Cardiac muscle cell (in vitro differentiated cells and primary cell): Measurements from ENCODE around the gene PAQR8. TPM values are rescaled to one million over a fixed set of nuclear protein-coding genes. Genes with fewer than 3 reads are reported as not detected.
A peak's percentile ranks its signal among the peaks of the same experiment; 100 is the strongest.

Source experiments
- DNase-seq, 2 donors: peaks; one replicate each; pipeline versions ENCODE4 v3.0.0 to v3.0.0-alpha.2; 2010 to 2017; ENCODE audit warnings: low read depth in 1 of 2, low spot score in 1 of 2
- H3K27ac ChIP-seq: fragments of 200-600 bp; sonication (generic); 2 replicates; pipeline ENCODE4 v1.5.1; 2016
- H3K27me3 ChIP-seq: fragments of 200-600 bp; sonication (generic); 2 replicates; pipeline ENCODE4 v1.6.0; 2016; ENCODE audit warnings: control low read depth
- H3K36me3 ChIP-seq: fragments of 200-600 bp; sonication (generic); 2 replicates; pipeline ENCODE4 v1.5.1; 2016; ENCODE audit warnings: control low read depth
- H3K4me1 ChIP-seq: fragments of 200-600 bp; sonication (generic); 2 replicates; pipeline ENCODE4 v1.8.1; 2017; ENCODE audit warnings: low read depth, mild to moderate bottlenecking, mixed run types
- H3K4me3 ChIP-seq: fragments of 200-600 bp; sonication (generic); 2 replicates; pipeline ENCODE4 v1.5.1; 2016; ENCODE audit warnings: mild to moderate bottlenecking
- H3K9me3 ChIP-seq: fragments of 200-600 bp; sonication (generic); 2 replicates; pipeline ENCODE4 v1.5.1; 2017; ENCODE audit warnings: low read depth, mild to moderate bottlenecking, control low read depth
- polyA plus RNA-seq: library from polyadenylated mRNA; unstranded; fragments of >200 nt; fragmentation: Nextera tagmentation; extraction: Ambion mirVana; gene quantifications from 2 replicates; pipeline ENCODE4 v1.2.1, GENCODE V29; 2016
- total RNA-seq: library from RNA; depleted of rRNA; stranded (reverse); fragments of >200 nt; gene quantifications from 2 replicates; pipeline ENCODE4 v1.2.3, GENCODE V29; 2016
- TF ChIP-seq, protein P1 (sequence below): IDR thresholded peaks from 2 replicates; pipeline ENCODE4 v1.5.1; 2012; ENCODE audit warnings: low read depth, mild to moderate bottlenecking, low read length

Gene PAQR8
- total and polyA plus RNA-seq, 2 experiments from 2014 or later, result 15.5 to 16.8 TPM

DNA sequence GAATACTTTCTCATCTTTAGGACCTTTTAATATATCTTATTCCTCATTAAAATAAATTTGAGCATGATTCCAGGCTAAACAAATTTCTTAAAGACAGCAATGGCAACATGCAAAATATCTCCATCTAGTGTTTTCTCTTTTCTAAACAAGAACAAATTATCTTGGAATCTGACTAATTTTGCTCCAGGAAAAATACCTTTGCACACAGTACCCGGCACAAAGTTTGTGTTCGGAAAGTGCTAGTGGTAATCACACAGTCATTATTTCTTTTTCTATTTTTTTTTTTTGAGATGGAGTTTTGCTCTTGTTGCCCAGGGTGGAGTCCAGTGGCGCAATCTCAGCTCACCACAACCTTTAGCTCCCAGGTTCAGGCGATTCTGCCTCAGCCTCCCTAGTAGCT is 50.0 kb downstream of the PAQR8 start:
- no peak overlapping the region for H3K27ac ChIP-seq
- no peak for DNase-seq
- H3K27me3 ChIP-seq, result no peaks in the 10 kb centered on the region

DNA sequence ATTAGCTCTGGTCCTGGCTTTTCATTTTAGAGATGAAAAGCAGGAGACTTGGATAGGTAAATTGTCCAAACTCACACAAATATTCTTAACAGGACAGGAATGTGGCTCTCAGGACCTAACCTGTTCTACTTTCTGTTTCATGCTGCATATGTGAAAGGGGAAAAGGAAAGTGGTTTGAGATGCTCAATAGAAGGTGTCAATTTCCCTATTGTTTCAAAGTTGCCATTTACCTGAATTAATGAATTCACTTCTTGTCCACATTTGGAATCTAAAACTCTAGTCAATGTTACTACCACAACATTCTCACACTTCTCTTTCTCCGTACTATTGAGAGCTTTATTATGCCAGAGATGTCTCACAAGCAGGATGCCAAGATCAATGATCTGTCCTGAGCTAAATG is 53.4 kb downstream of the PAQR8 start:
- H3K27me3 ChIP-seq, result no peaks in the 10 kb centered on the region
- no peak for DNase-seq
- no peaks in the 10 kb centered on the region for H3K36me3 ChIP-seq
- no peak overlapping the region for H3K27ac ChIP-seq
- no peak overlapping the region for H3K4me3 ChIP-seq
- H3K4me1 ChIP-seq, result peaks cover 18% of the 10 kb centered on the region
- TF ChIP-seq, protein P1, sequence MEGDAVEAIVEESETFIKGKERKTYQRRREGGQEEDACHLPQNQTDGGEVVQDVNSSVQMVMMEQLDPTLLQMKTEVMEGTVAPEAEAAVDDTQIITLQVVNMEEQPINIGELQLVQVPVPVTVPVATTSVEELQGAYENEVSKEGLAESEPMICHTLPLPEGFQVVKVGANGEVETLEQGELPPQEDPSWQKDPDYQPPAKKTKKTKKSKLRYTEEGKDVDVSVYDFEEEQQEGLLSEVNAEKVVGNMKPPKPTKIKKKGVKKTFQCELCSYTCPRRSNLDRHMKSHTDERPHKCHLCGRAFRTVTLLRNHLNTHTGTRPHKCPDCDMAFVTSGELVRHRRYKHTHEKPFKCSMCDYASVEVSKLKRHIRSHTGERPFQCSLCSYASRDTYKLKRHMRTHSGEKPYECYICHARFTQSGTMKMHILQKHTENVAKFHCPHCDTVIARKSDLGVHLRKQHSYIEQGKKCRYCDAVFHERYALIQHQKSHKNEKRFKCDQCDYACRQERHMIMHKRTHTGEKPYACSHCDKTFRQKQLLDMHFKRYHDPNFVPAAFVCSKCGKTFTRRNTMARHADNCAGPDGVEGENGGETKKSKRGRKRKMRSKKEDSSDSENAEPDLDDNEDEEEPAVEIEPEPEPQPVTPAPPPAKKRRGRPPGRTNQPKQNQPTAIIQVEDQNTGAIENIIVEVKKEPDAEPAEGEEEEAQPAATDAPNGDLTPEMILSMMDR, result no peak
- H3K9me3 ChIP-seq, result no peaks in the 10 kb centered on the region

More for the DNA sequence above, 50.0 kb downstream of the PAQR8 start:
- H3K36me3 ChIP-seq, result no peaks in the 10 kb centered on the region
- peaks cover 3% of the 10 kb centered on the region for H3K4me1 ChIP-seq
- no peak overlapping the region for H3K4me3 ChIP-seq
- TF ChIP-seq, protein P1, result no peak
- H3K9me3 ChIP-seq, result no peaks in the 10 kb centered on the region

DNA sequence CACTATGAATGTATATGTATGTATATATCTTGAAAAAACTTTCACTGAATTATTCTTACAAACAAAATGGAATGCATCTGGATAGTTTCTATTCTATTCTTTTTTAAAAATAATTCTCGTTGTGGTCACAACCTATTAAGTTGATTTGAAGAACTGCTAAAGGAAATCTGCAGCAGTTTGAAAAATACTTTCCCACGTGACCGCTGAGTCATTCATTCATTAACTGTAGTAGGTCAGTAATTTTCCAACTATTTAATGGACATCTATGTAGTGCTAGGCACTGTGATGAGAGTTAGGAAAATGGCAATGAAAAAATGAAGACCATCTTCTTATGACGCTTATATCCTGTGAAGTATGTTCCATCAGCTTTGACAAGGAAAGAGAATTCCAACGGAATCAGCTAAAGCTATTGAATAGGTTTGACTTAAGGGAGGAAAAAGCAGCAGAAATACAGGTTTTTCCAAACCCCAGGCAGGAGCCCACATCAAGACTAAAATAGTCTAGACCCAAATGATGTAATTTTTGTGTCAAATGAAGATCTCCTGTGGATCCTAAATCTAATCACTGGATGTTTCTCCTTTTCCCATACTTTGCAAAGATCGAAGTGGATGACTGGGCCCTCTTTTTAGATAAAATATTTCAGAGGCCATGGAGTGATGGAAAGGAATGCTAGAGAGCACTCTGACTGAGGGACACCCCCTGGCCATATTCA is 54.1 kb downstream of the PAQR8 start:
- H3K4me3 ChIP-seq, result no peak overlapping the region

DNA sequence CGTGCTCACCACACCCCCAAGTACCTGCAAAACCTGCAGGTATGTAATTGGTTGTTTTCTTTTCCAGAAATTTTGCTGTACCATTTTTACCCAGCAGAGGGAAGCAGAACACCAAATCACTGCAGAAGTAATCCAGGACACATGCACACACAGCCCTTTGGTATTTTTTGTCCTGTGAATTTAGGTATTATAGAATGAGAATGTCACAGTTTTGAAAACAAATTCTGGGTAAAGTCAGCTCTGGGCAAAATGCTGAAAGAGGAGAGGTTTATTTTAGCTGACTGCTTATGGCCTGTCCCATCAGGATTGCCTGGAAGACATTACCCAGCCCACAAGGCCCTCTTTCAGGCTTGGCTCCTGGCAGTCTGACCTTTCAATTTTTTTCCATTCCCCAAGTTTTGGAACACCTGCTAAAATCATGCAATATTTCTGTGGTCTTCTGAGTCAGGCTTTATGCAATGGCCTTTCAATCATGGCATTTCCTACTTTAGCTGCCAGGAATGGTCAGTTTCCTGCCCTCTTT is 54.7 kb downstream of the PAQR8 start:
- H3K36me3 ChIP-seq, result no peaks in the 10 kb centered on the region
- H3K9me3 ChIP-seq, result no peaks in the 10 kb centered on the region
- H3K4me1 ChIP-seq, result peaks cover 18% of the 10 kb centered on the region
- H3K27ac ChIP-seq, result peak overlapping the region; percentile 30
- TF ChIP-seq, protein P1, result peak; percentile 80
- H3K4me3 ChIP-seq, result no peak overlapping the region
- no peaks in the 10 kb centered on the region for H3K27me3 ChIP-seq
- DNase-seq, result peak; percentile 52 to 70

More for the DNA sequence above, 54.1 kb downstream of the PAQR8 start:
- H3K36me3 ChIP-seq, result no peaks in the 10 kb centered on the region
- H3K27ac ChIP-seq, result no peak overlapping the region
- H3K4me1 ChIP-seq, result peaks cover 18% of the 10 kb centered on the region
- DNase-seq, result no peak
- no peaks in the 10 kb centered on the region for H3K27me3 ChIP-seq
- H3K9me3 ChIP-seq, result no peaks in the 10 kb centered on the region
- TF ChIP-seq, protein P1, result no peak

DNA sequence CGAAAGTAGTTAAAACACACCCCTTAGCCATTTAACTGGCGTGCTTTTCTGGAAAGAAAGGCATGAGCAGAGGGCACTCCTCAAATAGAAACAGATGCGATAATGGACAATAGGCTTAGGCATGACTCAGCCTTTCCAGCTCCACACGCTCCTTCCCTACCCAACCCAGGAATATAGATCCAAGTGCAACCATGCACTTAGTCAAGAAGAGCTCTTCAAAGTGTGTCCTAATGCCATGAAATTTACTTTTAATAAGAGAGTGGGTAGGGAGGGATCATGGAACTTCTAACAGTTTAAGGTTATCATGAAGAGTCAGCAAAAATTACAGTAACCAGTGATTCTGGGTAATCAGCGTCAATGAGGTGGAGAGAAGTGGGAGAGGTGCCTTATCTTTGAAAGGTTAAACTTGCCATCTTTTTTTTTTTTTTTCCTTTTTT is 55.7 kb downstream of the PAQR8 start:
- H3K4me1 ChIP-seq, result peaks cover 18% of the 10 kb centered on the region
- TF ChIP-seq, protein P1, result no peak
- no peak overlapping the region for H3K4me3 ChIP-seq
- no peaks in the 10 kb centered on the region for H3K36me3 ChIP-seq
- H3K27ac ChIP-seq, result peak overlapping the region; percentile 57
- DNase-seq, result peak in 1 of 2 donors; percentile 91
- no peaks in the 10 kb centered on the region for H3K9me3 ChIP-seq
- no peaks in the 10 kb centered on the region for H3K27me3 ChIP-seq
